H9 (cell line): ENCODE measurements around the gene CDH19. TPM values are rescaled to one million over a fixed set of nuclear protein-coding genes. Genes with fewer than 3 reads are reported as not detected.
A peak's percentile ranks its signal among the peaks of the same experiment; 100 is the strongest.

Experiments
- DNase-seq: peaks from one replicate; pipeline ENCODE4 v3.0.0-alpha.2; 2017
- H2AFZ ChIP-seq: one replicate; pipeline ENCODE4 v1.6.1; 2013; ENCODE audit warnings: mild to moderate bottlenecking, low read length, control low read depth, moderate library complexity
- H2AK5ac ChIP-seq: 2 replicates; pipeline ENCODE4 v1.6.1; 2013; ENCODE audit warnings: low read length, control low read depth, mixed read lengths; ENCODE audit not compliant: insufficient read length
- H2BK120ac ChIP-seq: one replicate; pipeline ENCODE4 v1.6.1; 2013; ENCODE audit warnings: low read depth, mild to moderate bottlenecking, low read length, control low read depth, inconsistent platforms; ENCODE audit not compliant: poor library complexity, severe bottlenecking
- H2BK12ac ChIP-seq: 2 replicates; pipeline ENCODE4 v1.6.1; 2013; ENCODE audit warnings: low read length, control low read depth, mixed read lengths, low read depth; ENCODE audit not compliant: insufficient read length
- H2BK15ac ChIP-seq: 2 replicates; pipeline ENCODE4 v1.6.1; 2013; ENCODE audit warnings: low read depth, low read length, control low read depth
- H2BK20ac ChIP-seq: one replicate; pipeline ENCODE4 v1.6.1; 2013; ENCODE audit warnings: low read depth, mild to moderate bottlenecking, low read length, control low read depth, inconsistent platforms; ENCODE audit not compliant: poor library complexity, severe bottlenecking
- H2BK5ac ChIP-seq: 2 replicates; pipeline ENCODE4 v1.6.1; 2013; ENCODE audit warnings: low read length, control low read depth, mixed read lengths; ENCODE audit not compliant: insufficient read length
- H3K14ac ChIP-seq: 2 replicates; pipeline ENCODE4 v1.6.1; 2013; ENCODE audit warnings: low read length, control low read depth; ENCODE audit not compliant: insufficient read depth
- H3K18ac ChIP-seq: 2 replicates; pipeline ENCODE4 v1.6.1; 2013; ENCODE audit warnings: low read depth, mild to moderate bottlenecking, mixed read lengths, low read length, control low read depth; ENCODE audit not compliant: insufficient read length
- H3K23ac ChIP-seq: 2 replicates; pipeline ENCODE4 v1.6.1; 2013; ENCODE audit warnings: low read length, control low read depth, mixed read lengths, low read depth; ENCODE audit not compliant: insufficient read length
- H3K23me2 ChIP-seq: 2 replicates; pipeline ENCODE4 v1.6.1; 2013; ENCODE audit warnings: low read depth, mild to moderate bottlenecking, mixed read lengths, low read length, control low read depth; ENCODE audit not compliant: insufficient read length, poor library complexity, severe bottlenecking
- H3K27ac ChIP-seq: 2 replicates; pipeline ENCODE4 v1.5.1; 2013; ENCODE audit warnings: low read length, control low read depth, mixed read lengths, low read depth; ENCODE audit not compliant: insufficient read length
- H3K27me3 ChIP-seq: 2 replicates; pipeline ENCODE4 v1.6.1; 2013; ENCODE audit warnings: low read length, control low read depth, inconsistent platforms; ENCODE audit not compliant: insufficient read depth
- H3K4ac ChIP-seq: 2 replicates; pipeline ENCODE4 v1.6.1; 2013; ENCODE audit warnings: low read depth, mild to moderate bottlenecking, control low read depth, inconsistent platforms, low read length, moderate library complexity
- H3K4me1 ChIP-seq: 2 replicates; pipeline ENCODE4 v1.6.1; 2013; ENCODE audit warnings: low read length, control low read depth, inconsistent platforms; ENCODE audit not compliant: insufficient read depth
- H3K4me2 ChIP-seq: 2 replicates; pipeline ENCODE4 v1.6.1; 2013; ENCODE audit warnings: low read length, control low read depth, mixed read lengths; ENCODE audit not compliant: insufficient read length, insufficient read depth
- H3K56ac ChIP-seq: 2 replicates; pipeline ENCODE4 v1.6.1; 2013; ENCODE audit warnings: low read depth, mild to moderate bottlenecking, mixed read lengths, low read length, control low read depth; ENCODE audit not compliant: insufficient read length
- H3K79me1 ChIP-seq: 2 replicates; pipeline ENCODE4 v1.6.1; 2013; ENCODE audit warnings: low read depth, mild to moderate bottlenecking, moderate library complexity, low read length, control low read depth, inconsistent platforms; ENCODE audit not compliant: insufficient read depth, poor library complexity, severe bottlenecking
- H3K79me2 ChIP-seq: 2 replicates; pipeline ENCODE4 v1.6.1; 2013; ENCODE audit warnings: low read length, control low read depth, inconsistent platforms; ENCODE audit not compliant: insufficient read depth
- H3K9ac ChIP-seq: 2 replicates; pipeline ENCODE4 v1.6.1; 2013; ENCODE audit warnings: low read length, control low read depth, mixed read lengths; ENCODE audit not compliant: insufficient read length; ENCODE audit errors: extremely low read depth
- H3K9me3 ChIP-seq: one replicate; pipeline ENCODE4 v1.6.1; 2013; ENCODE audit warnings: low read depth, low read length, inconsistent platforms; ENCODE audit not compliant: control insufficient read depth
- H3T11ph ChIP-seq: one replicate; pipeline ENCODE4 v1.6.1; 2013; ENCODE audit warnings: mild to moderate bottlenecking, low read length, control low read depth, inconsistent platforms
- H4K20me1 ChIP-seq: one replicate; pipeline ENCODE4 v1.6.1; 2013; ENCODE audit not compliant: control insufficient read depth, insufficient read length, insufficient read depth
- H4K5ac ChIP-seq: 2 replicates; pipeline ENCODE4 v1.6.1; 2013; ENCODE audit warnings: low read depth, mild to moderate bottlenecking, mixed read lengths, low read length, control low read depth; ENCODE audit not compliant: insufficient read length
- H4K8ac ChIP-seq: replicated peaks from 2 replicates; pipeline ENCODE4 v1.6.1; 2013; ENCODE audit warnings: low read length, control low read depth, mixed read lengths, low read depth; ENCODE audit not compliant: insufficient read length
- H4K91ac ChIP-seq: 2 replicates; pipeline ENCODE4 v1.6.1; 2013; ENCODE audit warnings: low read depth, mild to moderate bottlenecking, moderate library complexity, mixed read lengths, low read length, control low read depth; ENCODE audit not compliant: insufficient read length
- H3K27ac Mint-ChIP-seq, 3 experiments: 2 replicates in 2 of 3; 3 replicates in 1 of 3; pipeline ENCODE4 v1.8.0; 2020 to 2021; ENCODE audit warnings: mixed read lengths in 3 of 3, mild to moderate bottlenecking in 1 of 3, moderate library complexity in 1 of 3
- H3K27me3 Mint-ChIP-seq: 2 replicates; pipeline ENCODE4 v1.8.0; 2021; ENCODE audit warnings: low read depth, mild to moderate bottlenecking, moderate library complexity, mixed read lengths
- H3K36me3 Mint-ChIP-seq, 3 experiments: 2 replicates in 2 of 3; 3 replicates in 1 of 3; pipeline ENCODE4 v1.8.0; 2020 to 2021; ENCODE audit warnings: low read depth in 3 of 3, mixed read lengths in 3 of 3; ENCODE audit not compliant: insufficient read depth in 1 of 3
- H3K4me1 Mint-ChIP-seq, 2 experiments: 2 replicates each; pipeline ENCODE4 v1.8.0; 2020; ENCODE audit warnings: mixed read lengths in 2 of 2
- H3K4me3 Mint-ChIP-seq, 2 experiments: 2 replicates in 1 of 2; 3 replicates in 1 of 2; pipeline ENCODE4 v1.8.0; 2020 to 2021; ENCODE audit warnings: mild to moderate bottlenecking in 2 of 2, mixed read lengths in 2 of 2, moderate library complexity in 1 of 2
- H3K9me3 Mint-ChIP-seq, 2 experiments: 2 replicates in 1 of 2; 3 replicates in 1 of 2; pipeline ENCODE4 v1.8.0; 2020; ENCODE audit warnings: mild to moderate bottlenecking in 2 of 2, mixed read lengths in 2 of 2, moderate library complexity in 1 of 2
- CTCF ChIP-seq: fragments of 200-600 bp; sonication (generic); conservative IDR thresholded peaks from 3 replicates; pipeline ENCODE4 v1.8.0; 2021; ENCODE audit warnings: antibody characterized with exemption, mild to moderate bottlenecking
- WGBS: extraction: QIAGEN DNeasy Blood & Tissue Kit; methylation state at CpG from one replicate; pipeline ENCODE4 v1.1.7; 2013; ENCODE audit warnings: missing lambda C conversion rate, low lambda C conversion rate, mixed read lengths; ENCODE audit not compliant: insufficient read length; ENCODE audit errors: extremely low coverage; 5-methylcytosine and 5-hydroxymethylcytosine counted together
- total RNA-seq: library from RNA; stranded (reverse); gene quantifications from 2 replicates; pipeline ENCODE4 v1.2.1, GENCODE V29; 2021

CDH19 gene
- total RNA-seq, 1 experiment from 2014 or later, result not detected

- H3K79me2 ChIP-seq, result no peaks in the 10 kb centered on the region
- H2AK5ac ChIP-seq, result no peak overlapping the region
- H3K18ac ChIP-seq, result no peak overlapping the region
- H3K4me2 ChIP-seq, result no peak overlapping the region
- no peak overlapping the region for H4K8ac ChIP-seq
- no peak overlapping the region for H3K23ac ChIP-seq
- no peak overlapping the region for H2BK20ac ChIP-seq
- no peaks in the 10 kb centered on the region for H3K23me2 ChIP-seq
- H3K56ac ChIP-seq, result no peak overlapping the region
- Mint-ChIP-seq H3K4me1 (peaks cover 21 to 28% of the 10 kb centered on the region in 2 experiments), H3K27ac (peak overlapping the region; percentile 1 to 64 (median 32); a peak in 3 of 7 replicates), H3K27me3 (no peaks in the 10 kb centered on the region), H3K4me3 (no peak overlapping the region), H3K36me3 (no peaks in the 10 kb centered on the region), H3K9me3 (no peaks in the 10 kb centered on the region; a peak in 1 of 5 replicates)
- H3K14ac ChIP-seq, result no peak overlapping the region
- no peak overlapping the region for H2BK5ac ChIP-seq
- H3K27ac ChIP-seq, result no peak overlapping the region
- no peak overlapping the region for H4K91ac ChIP-seq
- no peak for TF ChIP-seq CTCF
- H2BK12ac ChIP-seq, result no peak overlapping the region
- no peak overlapping the region for H4K5ac ChIP-seq
- H3K79me1 ChIP-seq, result no peaks in the 10 kb centered on the region
- no peak overlapping the region for H2BK120ac ChIP-seq
- no peak for DNase-seq
- H3K9ac ChIP-seq, result no peak overlapping the region
- H2AFZ ChIP-seq, result no peak overlapping the region
- H3T11ph ChIP-seq, result no peak overlapping the region
- no peak overlapping the region for H3K4ac ChIP-seq
- no peaks in the 10 kb centered on the region for H4K20me1 ChIP-seq
- H2BK15ac ChIP-seq, result no peak overlapping the region
- no CpG with 5 or more reads among the region's 1 CpG for WGBS
- peaks cover 3% of the 10 kb centered on the region; the same call in 1 of the 2 replicates for H3K4me1 ChIP-seq
- H3K27me3 ChIP-seq, result no peaks in the 10 kb centered on the region
- H3K9me3 ChIP-seq, result no peaks in the 10 kb centered on the region
Measured at GRCh38 chr18:66645983-66646382, 42.1 kb upstream of the CDH19 start.
